Right lobe of liver (tissue), 4 donors: Measurements from ENCODE around the gene SPRYD3.

Source experiments
- POLR2A ChIP-seq: fragments of 450-650 bp; IDR thresholded peaks from one replicate; pipeline ENCODE4 v1.6.1; 2017; ENCODE audit warnings: antibody characterized with exemption, mild to moderate bottlenecking
- TF ChIP-seq, protein P1 (sequence below), 4 donors: fragments of 200-600 bp in 3 of 4; fragments of 450-650 bp in 1 of 4; IDR thresholded peaks; one replicate each; pipeline versions ENCODE4 v1.5.1 to v1.8.0; 2016 to 2022; ENCODE audit warnings: antibody characterized with exemption in 4 of 4, mild to moderate bottlenecking in 2 of 4
- donor health status: DM: no; HTN: no; CAD: no.
- donor health status: DM: no; HTN: no; CAD: no.
- donor health status: DM: no; HTN: yes; CAD: no.

DNA sequence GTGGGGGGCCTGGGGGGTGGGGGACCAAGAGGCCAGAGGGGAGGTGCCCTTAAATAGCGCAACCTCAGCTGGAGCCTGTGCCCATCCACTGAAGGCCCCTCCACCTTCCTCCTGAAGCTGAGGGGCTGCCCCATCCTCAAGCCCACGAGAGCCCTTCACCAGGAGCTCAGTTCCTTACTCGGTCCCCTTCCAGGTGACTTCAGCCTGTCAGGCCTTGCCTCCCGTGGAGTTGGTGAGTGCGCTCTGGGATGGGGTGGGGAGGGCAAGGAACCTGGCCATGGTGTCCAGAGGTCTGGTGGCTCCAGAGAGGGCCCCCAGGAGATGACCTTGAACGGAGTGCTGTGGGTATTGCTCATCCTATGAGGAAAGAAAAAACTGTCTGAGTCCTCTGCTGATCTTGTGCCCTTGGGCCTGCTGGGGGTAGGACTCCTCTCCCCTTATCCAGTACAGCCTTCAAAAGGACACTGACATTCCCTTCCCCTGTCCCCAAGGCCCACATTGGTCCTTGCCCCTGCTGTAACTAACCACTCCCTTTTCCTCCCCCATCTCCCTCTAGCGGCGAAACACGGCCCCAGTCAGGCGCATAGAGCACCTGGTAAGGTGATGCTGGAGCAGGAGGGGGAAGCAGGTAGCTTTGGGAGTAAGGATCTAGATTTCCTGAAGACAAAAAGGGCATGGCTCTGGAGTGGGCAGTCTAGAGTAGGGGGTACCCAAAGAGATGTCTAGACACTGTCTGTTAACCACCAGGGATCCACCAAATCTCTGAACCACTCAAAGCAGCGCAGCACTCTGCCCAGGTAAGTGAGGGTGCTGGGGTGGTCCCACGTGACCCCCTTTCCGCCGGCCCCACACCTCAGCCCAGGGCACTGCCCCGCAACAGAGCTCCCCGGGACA lies 25.7 kb downstream of the SPRYD3 start:
- TF ChIP-seq, protein P1, sequence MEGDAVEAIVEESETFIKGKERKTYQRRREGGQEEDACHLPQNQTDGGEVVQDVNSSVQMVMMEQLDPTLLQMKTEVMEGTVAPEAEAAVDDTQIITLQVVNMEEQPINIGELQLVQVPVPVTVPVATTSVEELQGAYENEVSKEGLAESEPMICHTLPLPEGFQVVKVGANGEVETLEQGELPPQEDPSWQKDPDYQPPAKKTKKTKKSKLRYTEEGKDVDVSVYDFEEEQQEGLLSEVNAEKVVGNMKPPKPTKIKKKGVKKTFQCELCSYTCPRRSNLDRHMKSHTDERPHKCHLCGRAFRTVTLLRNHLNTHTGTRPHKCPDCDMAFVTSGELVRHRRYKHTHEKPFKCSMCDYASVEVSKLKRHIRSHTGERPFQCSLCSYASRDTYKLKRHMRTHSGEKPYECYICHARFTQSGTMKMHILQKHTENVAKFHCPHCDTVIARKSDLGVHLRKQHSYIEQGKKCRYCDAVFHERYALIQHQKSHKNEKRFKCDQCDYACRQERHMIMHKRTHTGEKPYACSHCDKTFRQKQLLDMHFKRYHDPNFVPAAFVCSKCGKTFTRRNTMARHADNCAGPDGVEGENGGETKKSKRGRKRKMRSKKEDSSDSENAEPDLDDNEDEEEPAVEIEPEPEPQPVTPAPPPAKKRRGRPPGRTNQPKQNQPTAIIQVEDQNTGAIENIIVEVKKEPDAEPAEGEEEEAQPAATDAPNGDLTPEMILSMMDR (IDR thresholded peaks at IDR 0.05): peak; percentile 55 to 62 (median 58)
- no peak for TF ChIP-seq POLR2A
